Measurements from ENCODE around the gene NXN.

DNA sequence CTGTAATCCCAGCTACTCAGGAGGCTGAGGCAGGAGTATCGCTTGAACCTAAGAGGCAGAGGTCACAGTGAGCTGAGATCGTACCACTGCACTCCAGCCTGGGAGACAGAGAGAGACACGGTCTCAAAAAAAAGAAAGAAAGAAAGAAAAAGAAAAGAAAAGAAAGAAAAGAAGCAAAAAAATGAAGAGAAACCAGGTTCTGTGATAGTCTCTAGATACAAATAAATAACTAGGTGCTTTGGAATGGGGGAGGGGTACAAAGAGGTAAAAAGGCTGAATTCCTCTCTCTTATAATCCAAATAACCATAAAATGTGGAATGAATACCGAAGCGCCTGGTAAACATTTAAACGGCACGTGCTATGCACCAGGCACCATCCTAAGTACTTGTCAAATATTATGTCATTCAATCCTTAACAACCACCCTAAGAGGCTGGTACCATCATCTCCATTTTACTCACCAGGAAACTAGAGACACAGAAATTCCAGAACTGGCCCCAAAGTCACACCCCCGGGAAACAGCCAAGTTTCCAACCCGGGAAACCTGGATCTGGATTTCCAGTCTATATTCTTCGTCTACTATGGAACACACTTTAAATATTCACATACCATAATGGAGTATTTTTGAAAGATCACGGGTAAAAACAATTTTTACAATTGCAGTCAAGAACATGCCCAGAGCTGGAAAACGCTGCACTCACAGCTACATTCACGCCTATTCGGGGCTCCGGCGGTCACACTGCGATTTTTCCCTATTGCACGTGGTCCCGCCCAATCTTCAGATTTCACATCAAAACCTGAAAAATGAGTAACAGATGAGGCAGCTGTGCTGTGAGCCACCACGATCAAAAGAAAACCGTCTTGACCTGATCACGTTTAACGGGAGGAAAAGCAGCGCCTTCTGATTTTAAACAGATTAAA, 10.5 kb downstream of the NXN start:
- TF ChIP-seq, protein P1, sequence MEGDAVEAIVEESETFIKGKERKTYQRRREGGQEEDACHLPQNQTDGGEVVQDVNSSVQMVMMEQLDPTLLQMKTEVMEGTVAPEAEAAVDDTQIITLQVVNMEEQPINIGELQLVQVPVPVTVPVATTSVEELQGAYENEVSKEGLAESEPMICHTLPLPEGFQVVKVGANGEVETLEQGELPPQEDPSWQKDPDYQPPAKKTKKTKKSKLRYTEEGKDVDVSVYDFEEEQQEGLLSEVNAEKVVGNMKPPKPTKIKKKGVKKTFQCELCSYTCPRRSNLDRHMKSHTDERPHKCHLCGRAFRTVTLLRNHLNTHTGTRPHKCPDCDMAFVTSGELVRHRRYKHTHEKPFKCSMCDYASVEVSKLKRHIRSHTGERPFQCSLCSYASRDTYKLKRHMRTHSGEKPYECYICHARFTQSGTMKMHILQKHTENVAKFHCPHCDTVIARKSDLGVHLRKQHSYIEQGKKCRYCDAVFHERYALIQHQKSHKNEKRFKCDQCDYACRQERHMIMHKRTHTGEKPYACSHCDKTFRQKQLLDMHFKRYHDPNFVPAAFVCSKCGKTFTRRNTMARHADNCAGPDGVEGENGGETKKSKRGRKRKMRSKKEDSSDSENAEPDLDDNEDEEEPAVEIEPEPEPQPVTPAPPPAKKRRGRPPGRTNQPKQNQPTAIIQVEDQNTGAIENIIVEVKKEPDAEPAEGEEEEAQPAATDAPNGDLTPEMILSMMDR (IDR thresholded peaks at IDR 0.05): no peak
- no peak for TF ChIP-seq POLR2A (IDR thresholded peaks at IDR 0.05)

Data from tibial nerve (tissue), 3 donors.